ENCODE data around the gene ORC6.

DNA sequence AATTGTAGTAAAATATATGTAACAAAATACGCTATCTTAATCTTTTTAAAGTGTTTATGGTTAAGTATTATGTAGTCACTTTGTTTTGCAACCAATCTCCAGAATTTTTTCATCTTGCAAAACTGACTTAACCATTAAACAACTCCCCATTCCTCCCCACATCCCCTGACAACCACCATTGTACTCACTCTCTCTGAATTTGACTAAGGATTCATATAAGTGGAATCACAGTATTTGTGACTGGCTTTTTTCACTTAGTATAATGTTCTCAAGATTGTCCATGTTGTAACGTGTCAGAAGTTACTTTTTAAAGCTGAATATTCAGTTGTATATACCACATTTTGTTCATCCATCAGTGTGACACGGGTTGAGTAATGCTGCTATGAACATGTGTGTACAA, 10.6 kb downstream of the ORC6 start:
- TF ChIP-seq CTCF (IDR thresholded peaks at IDR 0.05) (no peak), POLR2A (IDR thresholded peaks at IDR 0.05) (no peak)
